ENCODE results near the gene GPR156. TPM values are rescaled to one million over a fixed set of nuclear protein-coding genes. Genes with fewer than 3 reads are reported as not detected.

The GPR156 gene
- total and polyA plus RNA-seq, 9 of the 15 experiments (the other 6 are each of a cell fraction or from before 2014, with no cell fraction given) = 0.07 to 0.14 (median 0.12) TPM; not detected in 5

GRCh38 chr3:120264963-120265362, 20.1 kb downstream of the GPR156 start (continued):
- no peak for TF ChIP-seq SIX5 (IDR thresholded peaks at IDR 0.05; ENCODE audit: borderline replicate concordance in 1 of 2, insufficient read depth in 1 of 2, low read depth in 1 of 2, low read length in 2 of 2)
- no peak for TF ChIP-seq ZBTB12 (CRISPR knock-in tag; IDR thresholded peaks at IDR 0.05)
- no peak for TF ChIP-seq RUNX1 (IDR thresholded peaks at IDR 0.05; ENCODE audit: low read depth)
- no peak for TF ChIP-seq PHB2 (IDR thresholded peaks at IDR 0.05; ENCODE audit: low read depth)
- no peak for TF ChIP-seq DEAF1 (CRISPR knock-in tag; IDR thresholded peaks at IDR 0.05)
- TF ChIP-seq GTF2A2 (tag; IDR thresholded peaks at IDR 0.05) = no peak
- TF ChIP-seq TAF9B (IDR thresholded peaks at IDR 0.05; ENCODE audit: partially characterized antibody) = no peak
- TF ChIP-seq ZNF217 (CRISPR knock-in tag; IDR thresholded peaks at IDR 0.05) = no peak
- no peak for TF ChIP-seq KLF16 (IDR thresholded peaks at IDR 0.05)
- no peak for TF ChIP-seq SPI1 (IDR thresholded peaks at IDR 0.05; ENCODE audit: borderline replicate concordance, low read depth, low read length)
- no peak for TF ChIP-seq TRIM25 (IDR thresholded peaks at IDR 0.05; ENCODE audit: borderline replicate concordance)
- no peak for TF ChIP-seq ZNF589 (CRISPR knock-in tag; IDR thresholded peaks at IDR 0.05; ENCODE audit: low read depth)
- TF ChIP-seq GTF2E2 (tag; IDR thresholded peaks at IDR 0.05) = no peak

Data from K562 (cell line).